Stimulated activated naive B cell treated with anti-CD40 and anti-IgM and Interleukin-4, amounts not matched to agents 10 μg/mL and 1 μg/mL and 100 μg/mL, for 72 hours (primary cell): Measurements from ENCODE around the gene DDX39B.

Experiments
- ATAC-seq, 2 donors: fragments of 150-1000 bp; cut with Tn5 transposase; replicated peaks; 2 replicates each; pipeline ENCODE4 v1.10.0; 2021; ENCODE audit warnings: moderate library complexity in 1 of 2
- DNase-seq: peaks from one replicate; pipeline ENCODE4 v3.0.0; 2021
- H3K27ac Mint-ChIP-seq: one replicate; pipeline ENCODE4 v1.8.0; 2022; ENCODE audit warnings: mild to moderate bottlenecking, mixed read lengths
- H3K27me3 Mint-ChIP-seq, 2 donors: one replicate each; pipeline ENCODE4 v1.8.0; 2022; ENCODE audit warnings: mixed read lengths in 2 of 2
- H3K36me3 Mint-ChIP-seq, 2 donors: one replicate each; pipeline ENCODE4 v1.8.0; 2022; ENCODE audit warnings: mixed read lengths in 2 of 2, mild to moderate bottlenecking in 1 of 2
- H3K4me1 Mint-ChIP-seq, 2 donors: one replicate each; pipeline ENCODE4 v1.8.0; 2022; ENCODE audit warnings: mixed read lengths in 2 of 2, mild to moderate bottlenecking in 1 of 2
- H3K4me3 Mint-ChIP-seq, 2 donors: one replicate each; pipeline ENCODE4 v1.8.0; 2022; ENCODE audit warnings: mild to moderate bottlenecking in 2 of 2, mixed read lengths in 2 of 2, moderate library complexity in 1 of 2
- H3K9me3 Mint-ChIP-seq, 2 donors: one replicate each; pipeline ENCODE4 v1.8.0; 2022; ENCODE audit warnings: mixed read lengths in 2 of 2, mild to moderate bottlenecking in 1 of 2

The DDX39B gene

DNA sequence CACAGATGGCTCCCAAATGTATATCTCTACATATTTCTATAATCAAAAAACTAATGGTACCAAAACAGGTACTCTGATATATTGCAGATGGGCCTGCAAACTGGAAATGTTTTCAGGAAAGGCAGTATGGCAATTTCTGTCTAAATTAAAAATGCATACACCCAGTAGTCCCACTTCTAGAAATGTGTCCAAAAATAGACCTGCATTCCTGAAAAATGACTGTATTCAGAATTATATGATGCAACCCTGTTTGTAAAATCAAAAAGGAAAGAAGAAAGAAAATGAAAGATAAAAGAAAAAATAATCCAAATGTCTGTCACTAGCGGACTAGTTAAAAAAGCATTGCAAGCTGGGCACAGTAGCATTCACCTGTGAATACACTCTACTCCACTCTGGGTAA, 56.7 kb downstream of the DDX39B start:
- DNase-seq (no peak), ATAC-seq (no peak)
- no peak overlapping the region for H3K27ac Mint-ChIP-seq
- H3K4me1 Mint-ChIP-seq = peaks cover 2 to 5% of the 10 kb centered on the region in 2 donors
- H3K27me3 Mint-ChIP-seq = no peaks in the 10 kb centered on the region
- H3K9me3 Mint-ChIP-seq = no peaks in the 10 kb centered on the region
- H3K36me3 Mint-ChIP-seq = peaks cover 0 to 5% of the 10 kb centered on the region in 2 donors
- H3K4me3 Mint-ChIP-seq = no peak overlapping the region

GRCh38 chr6:31483392-31483791, 58.4 kb downstream of the DDX39B start:
- Mint-ChIP-seq H3K4me3 (no peak overlapping the region), H3K9me3 (no peaks in the 10 kb centered on the region), H3K27ac (no peak overlapping the region), H3K4me1 (peaks cover 9 to 15% of the 10 kb centered on the region in 2 donors), H3K36me3 (peaks cover 3 to 7% of the 10 kb centered on the region in 2 donors), H3K27me3 (no peaks in the 10 kb centered on the region)
- DNase-seq (no peak), ATAC-seq (no peak)

- no peak overlapping the region for H3K4me3 Mint-ChIP-seq
- H3K4me1 Mint-ChIP-seq = peaks cover 21 to 34% of the 10 kb centered on the region in 2 donors
- H3K27me3 Mint-ChIP-seq = no peaks in the 10 kb centered on the region
- peak overlapping the region; percentile 25 for H3K27ac Mint-ChIP-seq
- H3K36me3 Mint-ChIP-seq = peaks cover 3 to 17% of the 10 kb centered on the region in 2 donors
- no peaks in the 10 kb centered on the region for H3K9me3 Mint-ChIP-seq
- DNase-seq (no peak), ATAC-seq (no peak)
These were observed 61.2 kb downstream of the DDX39B start for GRCh38 chr6:31480574-31480973.
